Measurements from ENCODE around the gene NRG2. TPM values are rescaled to one million over a fixed set of nuclear protein-coding genes. Genes with fewer than 3 reads are reported as not detected.

NRG2 gene
- total RNA-seq, 1 donor from 2014 or later = 0.81 TPM

DNA sequence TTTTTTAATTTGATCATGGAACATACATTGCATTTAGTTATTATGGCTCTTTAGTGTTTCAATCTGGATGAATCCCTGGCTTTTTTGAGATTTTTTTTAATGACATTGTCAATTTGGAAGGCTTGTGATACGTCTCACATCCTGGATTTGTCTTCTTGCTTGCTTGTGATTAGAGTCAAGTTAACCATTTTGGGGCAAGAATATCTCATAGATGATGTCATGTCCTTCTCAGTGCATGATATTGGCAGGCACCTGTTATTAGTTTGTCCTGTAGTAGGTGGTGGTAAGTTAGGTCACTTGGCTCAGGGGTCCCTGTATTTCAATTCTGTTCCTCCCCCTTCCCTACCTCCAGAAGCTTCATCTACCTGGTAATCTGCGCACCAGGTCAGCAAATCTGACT, 244.2 kb downstream of the NRG2 start:
- no peak overlapping the region for H3K4me3 Mint-ChIP-seq (ENCODE audit: unreplicated experiment)
- TF ChIP-seq, protein P1, sequence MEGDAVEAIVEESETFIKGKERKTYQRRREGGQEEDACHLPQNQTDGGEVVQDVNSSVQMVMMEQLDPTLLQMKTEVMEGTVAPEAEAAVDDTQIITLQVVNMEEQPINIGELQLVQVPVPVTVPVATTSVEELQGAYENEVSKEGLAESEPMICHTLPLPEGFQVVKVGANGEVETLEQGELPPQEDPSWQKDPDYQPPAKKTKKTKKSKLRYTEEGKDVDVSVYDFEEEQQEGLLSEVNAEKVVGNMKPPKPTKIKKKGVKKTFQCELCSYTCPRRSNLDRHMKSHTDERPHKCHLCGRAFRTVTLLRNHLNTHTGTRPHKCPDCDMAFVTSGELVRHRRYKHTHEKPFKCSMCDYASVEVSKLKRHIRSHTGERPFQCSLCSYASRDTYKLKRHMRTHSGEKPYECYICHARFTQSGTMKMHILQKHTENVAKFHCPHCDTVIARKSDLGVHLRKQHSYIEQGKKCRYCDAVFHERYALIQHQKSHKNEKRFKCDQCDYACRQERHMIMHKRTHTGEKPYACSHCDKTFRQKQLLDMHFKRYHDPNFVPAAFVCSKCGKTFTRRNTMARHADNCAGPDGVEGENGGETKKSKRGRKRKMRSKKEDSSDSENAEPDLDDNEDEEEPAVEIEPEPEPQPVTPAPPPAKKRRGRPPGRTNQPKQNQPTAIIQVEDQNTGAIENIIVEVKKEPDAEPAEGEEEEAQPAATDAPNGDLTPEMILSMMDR (IDR thresholded peaks at IDR 0.05; ENCODE audit: partially characterized antibody, unreplicated experiment) = no peak
- H3K9me3 Mint-ChIP-seq (ENCODE audit: unreplicated experiment) = peaks cover 7% of the 10 kb centered on the region
- H3K36me3 Mint-ChIP-seq (ENCODE audit: unreplicated experiment) = peaks cover 5% of the 10 kb centered on the region
- H3K4me1 Mint-ChIP-seq (ENCODE audit: low read depth, unreplicated experiment) = peaks cover 5% of the 10 kb centered on the region
- no peak overlapping the region for H3K27ac Mint-ChIP-seq (ENCODE audit: unreplicated experiment)
- peaks cover 20% of the 10 kb centered on the region for H3K27me3 Mint-ChIP-seq (ENCODE audit: unreplicated experiment)
- no peak for DNase-seq

DNA sequence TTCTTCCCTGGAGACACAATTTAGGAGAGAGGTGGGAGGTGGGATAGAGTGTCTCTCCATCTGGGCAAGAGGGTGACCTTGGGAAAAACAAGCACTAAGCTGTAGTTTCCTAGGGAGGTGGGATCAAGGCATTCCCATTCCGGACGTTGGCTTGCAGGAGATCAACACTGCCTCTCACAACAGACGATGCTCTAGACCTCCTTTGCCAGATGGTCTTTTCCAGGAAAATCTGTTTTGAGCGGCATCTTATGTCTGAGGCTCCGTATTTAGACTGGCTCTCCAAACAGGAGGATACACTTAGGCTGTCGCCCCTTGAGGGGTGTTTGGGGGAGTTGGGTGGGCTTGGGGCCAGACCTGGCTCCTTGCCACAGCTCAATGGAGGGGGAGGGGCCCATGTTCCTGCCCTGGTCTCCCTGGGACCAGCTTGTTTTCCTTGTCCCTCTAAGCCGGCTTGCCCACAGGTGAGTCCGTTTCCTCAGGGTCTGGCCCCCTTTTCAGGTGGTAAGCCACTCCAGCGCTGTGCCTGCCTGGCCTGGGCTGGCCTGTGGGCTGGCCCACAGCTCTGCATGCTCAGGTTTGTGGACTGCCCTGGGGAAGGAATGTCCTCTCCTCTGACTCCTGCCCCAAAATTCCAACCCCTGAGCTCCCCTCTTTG, 245.1 kb downstream of the NRG2 start:
- peak overlapping the region; percentile 10 for H3K4me3 Mint-ChIP-seq (ENCODE audit: unreplicated experiment)
- peaks cover 5% of the 10 kb centered on the region for H3K36me3 Mint-ChIP-seq (ENCODE audit: unreplicated experiment)
- TF ChIP-seq, protein P1 (IDR thresholded peaks at IDR 0.05; ENCODE audit: partially characterized antibody, unreplicated experiment) = no peak
- peaks cover 5% of the 10 kb centered on the region for H3K4me1 Mint-ChIP-seq (ENCODE audit: low read depth, unreplicated experiment)
- H3K27me3 Mint-ChIP-seq (ENCODE audit: unreplicated experiment) = peaks cover 21% of the 10 kb centered on the region
- H3K9me3 Mint-ChIP-seq (ENCODE audit: unreplicated experiment) = peaks cover 7% of the 10 kb centered on the region
- peak overlapping the region; percentile 11 for H3K27ac Mint-ChIP-seq (ENCODE audit: unreplicated experiment)
- no peak for DNase-seq

DNA sequence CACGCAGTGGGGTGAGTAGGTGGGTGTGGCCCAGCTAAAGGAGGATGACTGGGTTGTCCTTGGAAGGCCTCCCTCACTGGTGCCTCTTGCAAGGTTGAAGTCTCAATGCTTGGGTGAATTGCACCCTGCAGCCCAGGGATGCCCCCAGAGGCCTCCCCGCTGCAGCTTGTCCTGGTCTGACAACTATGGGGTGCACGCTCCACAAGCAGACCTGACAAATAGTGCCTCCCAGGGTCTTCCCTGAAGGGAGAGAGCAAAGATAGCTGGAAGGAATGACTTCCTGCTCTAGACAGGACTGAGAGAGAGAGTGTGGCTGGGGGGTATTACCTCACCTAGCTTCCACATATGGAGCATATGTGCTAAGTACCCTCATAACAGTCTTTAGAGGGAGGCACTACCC, 245.8 kb downstream of the NRG2 start:
- no peak for DNase-seq
- Mint-ChIP-seq H3K9me3 (ENCODE audit: unreplicated experiment) (peaks cover 7% of the 10 kb centered on the region), H3K36me3 (ENCODE audit: unreplicated experiment) (peaks cover 5% of the 10 kb centered on the region)

More for the DNA sequence above, 245.8 kb downstream of the NRG2 start:
- Mint-ChIP-seq H3K27ac (ENCODE audit: unreplicated experiment) (no peak overlapping the region), H3K4me1 (ENCODE audit: low read depth, unreplicated experiment) (peaks cover 3% of the 10 kb centered on the region), H3K27me3 (ENCODE audit: unreplicated experiment) (peaks cover 21% of the 10 kb centered on the region), H3K4me3 (ENCODE audit: unreplicated experiment) (no peak overlapping the region)
- TF ChIP-seq, protein P1 (IDR thresholded peaks at IDR 0.05; ENCODE audit: partially characterized antibody, unreplicated experiment) = no peak

Other genes starting within 250 kb of the NRG2 start
- gene PSD2, start 247.5 kb downstream of the NRG2 start, total RNA-seq (ENCODE audit: unreplicated experiment) = 2.3 TPM
- 4.1 TPM for gene PURA, start 70.8 kb upstream of the NRG2 start, total RNA-seq (ENCODE audit: unreplicated experiment)
- 0.98 TPM for gene IGIP, start 82.6 kb upstream of the NRG2 start, total RNA-seq (ENCODE audit: unreplicated experiment)
- gene CYSTM1, start 131.9 kb upstream of the NRG2 start, total RNA-seq (ENCODE audit: unreplicated experiment) = 37.4 TPM